ENCODE measurements around the gene TRABD2B. TPM values are rescaled to one million over a fixed set of nuclear protein-coding genes. Genes with fewer than 3 reads are reported as not detected.

Gene TRABD2B
- total RNA-seq, 1 donor from 2014 or later: 1.4 TPM

GRCh38 chr1:47774986-47775834, 222.0 kb downstream of the TRABD2B start:
- TF ChIP-seq CTCF (IDR thresholded peaks at IDR 0.05; ENCODE audit: borderline replicate concordance): no peak
- Histone ChIP-seq H3K9me3 (replicated peaks) (no peaks in the 10 kb centered on the region), H3K27ac (replicated peaks) (no peak overlapping the region), H3K27me3 (ENCODE audit: low read depth) (no peaks in the 10 kb centered on the region), H3K4me3 (no peak overlapping the region), H3K4me1 (peaks cover 9% of the 10 kb centered on the region), H3K36me3 (no peaks in the 10 kb centered on the region)
- no peak for DNase-seq
- intact Hi-C loops (cut with micrococcal nuclease): no loop called here

DNA sequence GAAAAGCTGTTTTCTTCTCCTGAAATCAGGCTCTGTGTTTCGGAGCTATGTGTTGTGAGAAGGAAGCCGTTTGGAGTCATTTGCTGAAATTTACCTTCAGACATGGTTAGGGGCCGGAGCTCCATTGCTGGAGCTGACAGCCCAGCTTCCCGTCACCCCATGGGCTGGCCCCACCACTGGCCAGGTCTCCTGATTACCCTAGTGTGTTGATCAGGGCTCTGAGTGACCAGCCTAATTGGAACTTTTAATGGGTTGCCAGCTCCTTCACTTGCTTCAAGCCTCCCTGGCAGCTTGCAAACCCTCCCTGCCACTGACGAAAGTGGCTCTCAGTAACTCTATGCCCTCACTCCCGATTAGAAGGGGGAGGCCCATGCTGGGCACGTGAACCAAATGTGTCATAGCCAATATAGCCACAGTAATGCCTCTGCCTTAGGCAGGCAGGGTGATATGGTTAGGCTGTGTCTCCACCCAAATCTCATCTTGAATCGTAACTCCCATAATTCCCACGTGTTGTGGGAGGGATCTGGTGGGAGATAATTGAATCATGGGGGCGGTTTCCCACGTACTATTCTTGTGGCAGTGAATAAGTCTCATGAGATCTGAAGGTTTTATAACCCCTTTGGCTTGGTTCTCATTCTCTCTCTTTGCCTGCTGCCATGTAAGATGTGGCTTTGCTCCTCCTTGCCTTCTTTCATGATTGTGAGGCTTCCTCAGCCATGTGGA, 224.1 kb downstream of the TRABD2B start:
- no peak for TF ChIP-seq CTCF (IDR thresholded peaks at IDR 0.05; ENCODE audit: borderline replicate concordance)
- Histone ChIP-seq H3K36me3 (no peaks in the 10 kb centered on the region), H3K4me1 (peaks cover 23% of the 10 kb centered on the region), H3K9me3 (replicated peaks) (no peaks in the 10 kb centered on the region), H3K27ac (replicated peaks) (no peak overlapping the region), H3K4me3 (no peak overlapping the region), H3K27me3 (ENCODE audit: low read depth) (no peaks in the 10 kb centered on the region)
- intact Hi-C loops (cut with micrococcal nuclease): no loop called here
- no peak for DNase-seq

- no peak for DNase-seq
- Histone ChIP-seq H3K4me1 (peaks cover 31% of the 10 kb centered on the region), H3K9me3 (replicated peaks) (no peaks in the 10 kb centered on the region), H3K27ac (replicated peaks) (no peak overlapping the region), H3K4me3 (no peak overlapping the region), H3K36me3 (no peaks in the 10 kb centered on the region), H3K27me3 (ENCODE audit: low read depth) (no peaks in the 10 kb centered on the region)
- intact Hi-C loops (cut with micrococcal nuclease): no loop called here
- no peak for TF ChIP-seq CTCF (IDR thresholded peaks at IDR 0.05; ENCODE audit: borderline replicate concordance)
Observed at GRCh38 chr1:47772281-47772680, 224.9 kb downstream of the TRABD2B start.

- Histone ChIP-seq H3K4me1 (peaks cover 37% of the 10 kb centered on the region), H3K27me3 (ENCODE audit: low read depth) (no peaks in the 10 kb centered on the region), H3K27ac (replicated peaks) (no peak overlapping the region), H3K4me3 (no peak overlapping the region), H3K9me3 (replicated peaks) (no peaks in the 10 kb centered on the region), H3K36me3 (no peaks in the 10 kb centered on the region)
- intact Hi-C loops (cut with micrococcal nuclease): no loop called here
- TF ChIP-seq CTCF (IDR thresholded peaks at IDR 0.05; ENCODE audit: borderline replicate concordance): no peak
- no peak for DNase-seq
Observed at GRCh38 chr1:47771751-47772150, 225.4 kb downstream of the TRABD2B start.

GRCh38 chr1:47769983-47770382, 227.2 kb downstream of the TRABD2B start:
- TF ChIP-seq CTCF (IDR thresholded peaks at IDR 0.05; ENCODE audit: borderline replicate concordance): no peak
- no peak overlapping the region for H3K4me3 ChIP-seq
- H3K36me3 ChIP-seq: no peaks in the 10 kb centered on the region
- H3K4me1 ChIP-seq: peaks cover 54% of the 10 kb centered on the region
- H3K27me3 ChIP-seq (ENCODE audit: low read depth): no peaks in the 10 kb centered on the region
- no peak overlapping the region for H3K27ac ChIP-seq (replicated peaks)
- H3K9me3 ChIP-seq (replicated peaks): no peaks in the 10 kb centered on the region
- intact Hi-C loops (cut with micrococcal nuclease): no loop called here
- no peak for DNase-seq
